Measurements from ENCODE around the gene ELMOD1.

ELMOD1 gene

DNA sequence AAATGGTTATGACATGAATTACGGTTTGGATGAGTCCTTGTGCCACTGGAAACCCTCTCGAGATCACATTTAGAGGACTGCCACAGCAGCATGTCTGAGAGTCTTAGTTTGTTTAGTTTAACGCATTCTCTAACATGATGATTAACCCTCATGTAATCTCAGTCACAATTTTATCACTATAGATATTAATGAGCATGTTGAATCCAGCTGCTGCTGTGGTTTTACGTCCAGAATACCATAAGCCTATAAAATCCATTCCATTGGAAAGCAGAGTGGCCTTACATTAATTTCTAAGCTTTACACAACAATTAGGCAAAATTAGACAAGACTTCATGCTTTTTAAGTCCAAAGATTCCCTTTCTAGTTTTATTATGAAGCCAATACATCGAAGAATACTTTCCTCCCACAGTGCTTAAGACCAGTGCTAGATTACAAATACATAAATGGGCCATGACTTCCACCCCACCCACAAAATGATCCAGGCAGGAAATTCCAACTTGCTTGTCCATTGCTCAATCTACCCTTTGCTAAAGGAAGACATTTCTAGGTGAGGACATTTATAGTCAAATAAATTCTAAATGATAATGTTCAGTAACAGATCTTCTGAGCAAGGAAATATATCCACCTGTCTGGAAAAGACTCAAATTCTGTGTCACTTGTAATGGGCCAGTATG lies 3.5 kb upstream of the ELMOD1 start:
- no peak for DNase-seq

DNA sequence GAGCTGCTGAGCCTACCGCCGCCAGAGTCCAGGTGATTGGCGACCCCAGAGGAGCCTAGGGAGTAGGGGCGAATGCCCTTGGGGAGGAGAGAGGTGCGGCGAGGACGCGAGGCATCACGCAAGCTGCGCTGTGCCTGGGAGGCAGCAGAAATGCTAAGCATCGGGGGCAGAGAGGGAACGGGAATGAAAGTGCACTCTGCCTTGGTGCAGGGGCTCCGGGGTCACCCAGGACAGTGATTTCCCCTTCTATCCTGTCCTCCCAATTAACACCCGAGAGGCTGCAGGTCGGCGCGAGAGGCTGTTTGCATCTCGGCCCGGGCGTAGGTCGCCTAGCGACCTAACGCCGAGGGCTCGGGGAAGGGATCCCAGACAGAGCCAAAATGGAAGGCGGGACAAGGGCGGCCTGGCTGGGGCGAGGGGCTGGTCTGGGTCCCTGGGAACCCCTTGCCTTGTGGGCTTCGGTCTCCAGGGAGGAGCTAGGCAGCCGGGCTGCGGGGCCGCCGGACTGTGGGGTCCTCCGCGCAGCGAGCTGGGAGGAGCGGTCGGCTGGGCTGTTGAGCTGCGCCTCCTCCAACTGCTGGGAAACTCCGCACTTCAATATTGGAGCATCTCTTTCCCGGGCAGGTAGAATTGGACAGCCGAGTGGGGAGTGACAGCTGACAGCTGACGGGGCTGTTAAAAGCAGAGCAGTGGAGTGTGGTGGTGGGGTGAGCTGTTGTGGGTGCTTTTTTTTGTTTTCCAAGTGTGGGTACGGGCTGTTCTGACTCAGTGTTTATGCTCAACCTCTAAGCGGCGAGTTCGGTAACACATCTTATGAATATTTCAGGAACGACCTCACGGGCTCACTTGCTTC lies 657 bp downstream of the ELMOD1 start:
- peak; percentile 11 for DNase-seq

DNA sequence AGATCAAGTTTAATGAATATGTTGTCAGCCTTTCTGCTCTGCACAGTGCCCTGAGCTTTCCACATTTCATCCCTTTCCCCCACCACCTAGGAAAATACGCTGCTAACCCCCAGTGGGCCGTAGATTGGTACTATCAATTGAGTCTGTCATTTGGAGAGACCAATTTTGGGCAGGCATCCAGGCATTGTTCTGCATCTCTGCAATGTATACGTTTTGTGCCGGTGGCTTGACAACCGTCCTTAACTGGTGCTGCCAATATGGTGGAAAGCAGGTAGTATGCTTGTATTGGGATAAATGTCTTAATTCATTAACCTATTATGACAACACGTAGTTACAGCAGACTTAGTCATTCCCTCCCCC lies 1.3 kb downstream of the ELMOD1 start:
- DNase-seq: no peak

DNA sequence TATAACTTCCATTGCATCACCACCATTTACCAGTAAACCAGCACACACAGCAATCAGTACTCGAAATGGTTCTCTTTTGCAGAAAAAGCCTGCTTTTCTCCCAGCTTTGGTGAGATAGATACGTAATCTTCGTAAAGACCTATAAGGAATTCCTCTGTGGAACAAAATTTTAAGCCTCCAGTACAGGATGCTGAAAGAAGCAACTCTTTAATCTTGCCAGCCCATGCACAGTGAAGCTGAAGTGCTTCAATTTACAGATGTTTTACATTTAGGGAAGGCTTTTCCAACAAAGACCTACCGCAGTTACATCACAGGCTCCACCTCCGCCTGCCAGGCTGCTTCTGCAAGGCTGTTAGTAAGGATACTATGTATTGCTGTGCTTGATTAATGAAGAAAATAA lies 1.9 kb downstream of the ELMOD1 start:
- no peak for DNase-seq

DNA sequence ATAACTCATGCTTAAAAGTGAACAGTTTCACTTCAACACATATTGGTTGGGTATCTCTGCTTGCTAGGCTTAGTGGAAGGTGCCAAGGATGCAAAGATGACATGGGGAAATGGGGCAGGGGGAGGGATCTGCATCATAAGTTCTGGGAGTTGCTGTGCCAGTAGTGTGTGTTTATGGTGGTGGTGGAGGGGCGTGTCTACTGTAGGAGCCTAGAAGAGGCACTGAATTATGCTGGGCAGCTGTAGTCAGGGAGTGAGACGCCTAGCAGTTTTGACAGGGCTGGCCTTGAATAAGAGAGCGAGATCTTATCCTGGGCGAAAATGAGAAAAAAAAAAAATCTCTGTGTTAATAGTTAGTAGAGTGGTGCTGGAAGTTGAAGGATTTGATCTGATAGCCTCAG lies 3.0 kb downstream of the ELMOD1 start:
- no peak for DNase-seq

DNA sequence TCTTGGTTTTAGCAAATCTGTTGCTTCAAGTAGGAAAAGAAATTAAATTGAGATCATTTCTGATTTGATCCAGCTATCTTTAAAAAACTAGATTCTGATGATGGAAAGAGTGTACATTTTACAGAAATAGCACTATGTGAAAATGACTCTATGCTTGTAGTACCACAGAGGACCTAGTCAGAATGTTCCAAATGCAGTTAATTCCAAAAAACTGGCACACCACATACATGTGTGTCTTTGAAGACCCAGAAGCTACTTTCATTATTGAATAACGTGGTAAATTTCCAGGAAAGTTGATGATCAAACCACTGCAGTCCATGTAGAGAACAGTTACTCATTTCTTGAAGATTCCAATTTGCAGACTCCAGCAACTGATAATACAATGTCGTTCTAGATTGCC lies 3.8 kb downstream of the ELMOD1 start:
- no peak for DNase-seq

DNA sequence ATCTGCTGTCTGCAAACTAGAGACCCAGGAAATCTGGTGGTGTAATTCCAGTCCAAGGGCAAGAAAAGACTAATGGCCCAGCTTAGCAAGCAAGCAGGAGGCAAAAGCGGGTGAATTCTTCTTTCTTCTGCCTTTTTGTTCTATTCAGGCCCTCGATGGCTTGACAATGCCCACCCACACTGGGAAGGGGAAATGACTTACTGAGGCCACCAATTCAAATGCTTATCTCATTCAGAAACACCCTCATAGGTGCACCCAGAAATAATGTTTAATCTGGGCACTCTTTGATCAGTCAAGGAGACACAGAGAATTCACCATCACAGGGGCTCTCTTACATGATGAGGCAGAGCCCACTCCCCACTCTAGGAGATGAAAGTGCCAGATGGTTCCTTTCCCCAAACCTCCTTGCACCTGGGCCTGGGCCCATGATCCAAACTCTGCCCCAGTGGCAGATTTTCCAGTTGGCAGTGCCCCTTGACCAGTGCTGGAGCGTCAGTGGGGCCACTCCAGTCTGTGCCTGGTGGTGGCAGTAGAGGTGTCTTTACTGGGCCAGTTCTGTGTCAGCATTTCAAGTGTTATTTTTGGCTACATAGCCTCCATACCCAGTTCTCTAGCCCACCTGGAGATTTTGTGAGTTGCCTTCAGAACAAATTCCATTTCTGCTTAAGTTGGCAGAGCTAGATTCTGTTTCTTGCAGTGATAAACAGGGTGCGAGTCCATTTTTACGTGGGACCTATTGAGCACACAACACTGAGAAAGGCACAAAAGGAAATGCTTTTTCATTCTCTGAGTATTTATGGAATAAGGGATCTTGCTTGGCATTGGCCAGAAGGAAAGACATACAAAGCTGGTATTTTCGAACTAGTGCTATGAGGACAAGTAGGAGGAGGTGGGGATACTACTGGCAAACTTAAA lies 7.5 kb downstream of the ELMOD1 start:
- no peak for DNase-seq

DNA sequence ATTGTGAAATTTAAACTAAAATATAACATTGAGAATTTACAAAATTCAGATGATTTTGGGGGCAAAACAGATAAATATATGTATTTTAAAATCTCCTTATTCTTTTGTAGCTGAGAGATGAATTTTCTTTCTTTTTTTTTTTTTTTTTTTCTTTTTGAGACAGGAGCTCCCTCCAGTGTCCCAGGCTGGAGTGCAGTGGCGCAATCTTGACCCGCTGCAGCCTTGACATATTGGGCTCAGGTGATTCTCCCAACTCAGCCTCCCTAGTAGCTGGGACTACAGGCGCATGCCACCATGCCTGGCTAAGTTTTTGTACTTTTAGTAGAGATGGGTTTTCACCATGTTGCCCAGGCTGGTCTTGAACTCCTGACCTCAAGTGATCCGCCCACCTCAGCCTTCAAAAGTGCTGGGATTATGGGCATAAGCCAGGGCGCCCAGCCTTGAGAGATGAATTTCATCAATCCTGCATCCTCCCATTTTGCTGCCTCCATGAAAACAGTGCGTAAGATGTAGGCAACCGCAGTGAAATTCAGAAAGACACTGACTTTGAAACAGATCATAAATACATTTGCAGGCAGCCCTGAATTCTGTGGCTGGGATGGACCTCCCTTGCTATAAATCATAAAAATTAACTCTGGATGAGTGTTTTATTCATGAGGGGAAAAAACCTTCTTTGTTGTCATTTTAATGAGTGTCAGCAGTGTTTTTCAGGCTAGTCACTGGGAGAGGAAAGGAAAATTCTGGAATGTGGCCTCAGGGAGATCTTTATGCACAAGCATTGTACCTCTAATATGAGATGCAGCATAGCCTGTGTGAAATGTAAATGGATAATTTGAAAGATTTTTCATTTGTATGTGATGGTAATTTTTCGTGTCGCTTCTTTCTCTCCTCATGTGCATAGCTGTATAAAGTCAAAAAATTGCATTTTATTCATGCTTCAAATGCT lies 14.4 kb downstream of the ELMOD1 start:
- DNase-seq: no peak

DNA sequence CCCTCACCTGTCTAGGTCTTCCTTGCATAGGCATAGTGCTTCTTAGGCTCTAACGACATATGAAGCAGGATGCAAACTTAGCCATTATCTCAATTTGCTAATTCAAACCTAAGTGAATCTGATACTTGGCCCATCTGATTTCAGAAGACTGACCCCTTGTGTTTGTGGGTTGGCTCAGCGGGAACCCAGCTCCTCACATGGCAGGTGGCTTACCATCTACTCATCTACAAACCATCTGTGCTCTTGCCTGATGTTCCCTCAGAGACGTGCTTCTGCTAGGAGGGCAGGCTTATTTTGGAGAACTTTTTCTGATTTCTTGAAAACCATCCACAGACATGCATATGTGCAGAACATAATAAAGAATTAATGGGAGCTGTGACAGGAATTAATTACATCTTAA lies 15.2 kb downstream of the ELMOD1 start:
- no peak for DNase-seq

DNA sequence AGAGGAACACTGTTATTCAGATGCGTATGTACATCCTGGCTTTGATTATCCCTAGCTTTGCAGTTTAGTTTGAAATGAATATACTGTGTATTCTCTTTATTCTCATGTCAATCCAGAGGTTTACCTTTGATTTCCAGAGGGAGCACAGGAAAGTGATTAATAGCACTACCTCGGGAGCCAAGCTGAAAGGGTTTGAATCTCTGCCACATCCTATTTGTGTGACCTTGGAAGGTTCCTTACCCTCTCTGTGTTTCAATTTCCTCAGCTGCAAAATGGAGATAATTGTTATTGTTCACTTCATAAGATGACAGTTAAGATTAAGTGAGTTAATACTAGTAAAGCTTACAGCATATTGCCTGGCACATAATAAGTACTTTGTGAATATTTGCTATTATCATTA lies 17.9 kb downstream of the ELMOD1 start:
- DNase-seq: no peak

DNA sequence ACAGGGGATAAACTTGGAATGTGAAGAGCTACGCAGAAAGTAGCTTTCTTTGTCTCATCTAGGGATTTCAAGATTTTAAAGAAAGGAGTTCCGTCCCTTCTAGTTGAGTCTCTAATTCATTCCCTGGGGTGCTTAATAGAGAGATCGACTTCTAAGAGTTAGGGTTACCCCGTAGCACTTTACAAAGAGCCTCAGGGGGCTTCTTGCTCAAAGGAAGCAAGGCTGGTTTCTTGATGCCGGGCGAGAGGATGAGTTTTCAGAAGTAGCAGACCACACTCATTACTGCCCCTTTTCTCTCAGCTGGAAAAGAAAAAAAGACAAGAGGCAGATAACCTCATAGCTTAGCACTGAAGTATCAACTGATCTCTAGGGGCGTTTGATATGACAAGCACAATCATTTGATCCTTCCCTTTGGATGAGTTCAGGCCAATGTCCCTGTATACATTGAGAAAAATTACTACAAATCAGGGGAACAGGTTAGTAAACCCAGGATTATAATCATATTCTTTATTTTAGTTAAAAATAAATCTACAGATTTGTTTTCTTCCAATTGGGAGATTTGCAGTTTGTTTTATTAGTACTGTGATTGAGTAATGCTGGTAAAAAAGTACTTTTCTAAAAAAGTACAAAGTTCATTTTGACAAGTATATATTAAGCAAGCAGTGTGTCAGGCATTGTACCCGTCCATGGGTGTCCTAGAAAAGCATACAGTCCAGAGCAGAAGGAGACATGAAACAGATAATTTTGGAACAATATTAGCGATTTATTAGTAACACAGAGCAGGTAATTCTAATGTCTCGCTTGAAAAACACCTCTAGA lies 18.7 kb downstream of the ELMOD1 start:
- DNase-seq: no peak

DNA sequence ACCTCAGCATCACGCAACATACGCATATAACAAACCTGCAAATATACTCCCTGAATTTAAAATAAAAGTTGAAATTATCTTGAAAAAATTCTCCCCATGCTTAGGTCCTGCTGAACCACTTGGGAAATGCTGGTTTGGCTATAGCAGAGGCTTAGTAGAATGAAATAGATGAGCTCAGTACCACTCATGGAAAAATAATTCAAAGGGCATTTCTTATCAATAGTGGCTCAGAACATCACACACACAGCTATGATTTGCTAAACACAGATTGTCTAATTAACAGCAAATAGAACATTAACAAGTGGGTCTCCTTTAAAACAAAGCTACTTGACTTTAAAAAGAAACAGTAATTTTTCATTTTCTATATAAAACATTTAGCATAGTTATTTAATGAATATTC lies 21.5 kb downstream of the ELMOD1 start:
- DNase-seq: no peak

DNA sequence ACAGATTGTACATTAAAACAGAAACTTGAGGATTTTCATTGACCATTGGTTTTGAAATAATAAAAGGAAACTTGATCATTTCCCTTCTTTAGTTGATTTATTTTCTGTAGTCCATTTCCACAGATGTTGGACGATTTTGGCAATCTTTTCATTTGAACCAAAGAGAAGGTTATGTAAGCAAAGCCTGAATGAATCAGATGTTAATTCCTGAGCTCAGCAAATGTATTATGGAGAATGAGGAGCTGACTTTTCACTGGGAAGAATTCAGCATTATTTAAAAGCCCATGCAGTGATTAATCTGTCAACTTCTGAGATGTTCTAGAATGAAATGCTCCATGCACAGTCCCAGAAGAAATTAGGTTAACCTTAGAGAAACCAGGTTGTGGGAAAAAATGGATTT lies 29.0 kb downstream of the ELMOD1 start:
- no peak for DNase-seq

DNA sequence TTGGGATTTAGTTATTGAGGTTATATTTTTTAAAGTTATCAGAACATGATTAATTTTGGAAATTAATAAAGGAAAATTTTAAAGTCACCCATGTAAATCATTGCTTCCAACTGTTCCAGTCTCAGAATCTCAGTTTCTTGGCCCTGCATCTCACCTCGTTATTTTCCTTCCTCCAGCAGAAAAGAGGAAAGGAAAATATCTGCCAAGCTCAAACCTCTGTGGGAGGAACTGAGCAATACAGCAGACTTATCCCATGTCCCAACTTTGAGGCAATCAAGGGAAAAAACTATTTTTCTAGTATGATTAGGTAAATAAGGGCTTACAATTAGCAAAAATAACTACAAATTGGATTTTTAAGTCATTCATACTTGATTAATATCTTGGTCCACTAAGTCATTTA lies 30.1 kb downstream of the ELMOD1 start:
- no peak for DNase-seq

DNA sequence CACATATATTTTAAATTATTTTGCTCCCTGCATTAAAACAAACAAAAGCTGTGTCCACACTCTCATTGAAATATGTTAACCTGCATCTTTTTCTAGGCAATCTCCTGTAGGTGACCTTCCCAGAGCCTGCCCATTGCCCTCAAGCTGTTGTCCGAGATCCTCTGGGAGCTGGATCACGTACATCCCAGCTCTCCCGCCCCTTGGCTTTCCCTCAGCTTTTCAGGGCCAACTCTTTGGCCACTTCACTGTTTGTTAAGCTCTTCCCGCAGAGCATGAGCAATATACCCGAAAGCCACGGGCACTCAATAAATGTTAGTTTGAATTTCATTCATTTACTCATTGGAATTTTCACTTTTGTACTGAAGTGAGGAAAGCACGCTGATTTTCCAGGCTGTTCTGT lies 32.2 kb downstream of the ELMOD1 start:
- no peak for DNase-seq

DNA sequence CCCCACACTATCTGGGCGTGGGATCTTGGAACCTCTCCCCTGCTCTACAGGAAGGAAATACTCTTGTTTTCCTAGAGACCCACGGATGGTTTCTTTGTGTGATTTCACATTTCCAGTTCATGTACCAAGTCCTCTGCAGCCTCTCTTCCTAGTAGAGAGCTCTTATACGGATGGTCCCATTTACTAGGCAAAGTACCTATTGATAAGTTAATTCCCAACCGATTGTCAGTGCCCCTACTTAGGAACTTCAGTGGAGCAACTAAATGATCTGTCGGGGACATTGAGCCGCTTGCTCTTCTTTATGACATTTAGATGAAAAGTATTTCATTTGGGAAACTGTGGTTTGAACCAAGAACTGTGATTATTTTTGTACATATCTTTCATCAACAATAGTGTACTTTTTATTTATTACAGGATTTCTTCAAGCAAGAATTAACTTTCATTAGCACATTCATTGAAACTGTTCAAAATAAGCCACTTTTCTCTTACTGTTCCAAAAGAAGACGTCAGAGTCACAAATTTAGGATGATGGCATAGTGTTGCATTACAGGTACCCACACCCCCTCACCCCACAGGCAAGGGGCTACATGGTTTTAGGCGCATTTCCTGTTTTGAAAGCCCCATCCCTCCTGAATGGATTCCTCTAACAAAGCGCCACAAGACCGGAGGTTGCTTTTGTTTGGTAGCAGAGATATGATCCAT lies 34.2 kb downstream of the ELMOD1 start:
- no peak for DNase-seq

DNA sequence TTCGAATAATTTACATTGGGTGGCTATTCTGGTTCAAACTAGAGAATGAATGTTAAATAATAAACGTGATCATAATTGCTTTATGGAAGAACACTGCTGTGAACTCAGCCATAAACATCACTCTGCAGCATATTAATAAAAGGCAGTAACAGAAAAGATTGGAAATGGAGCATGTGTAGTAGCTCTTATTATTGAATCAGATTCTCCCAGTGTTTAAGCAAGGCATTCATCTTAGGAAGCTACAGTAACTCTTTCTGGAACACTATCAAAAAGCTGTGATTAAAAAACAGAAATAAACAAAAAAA lies 34.7 kb downstream of the ELMOD1 start:
- DNase-seq: no peak

DNA sequence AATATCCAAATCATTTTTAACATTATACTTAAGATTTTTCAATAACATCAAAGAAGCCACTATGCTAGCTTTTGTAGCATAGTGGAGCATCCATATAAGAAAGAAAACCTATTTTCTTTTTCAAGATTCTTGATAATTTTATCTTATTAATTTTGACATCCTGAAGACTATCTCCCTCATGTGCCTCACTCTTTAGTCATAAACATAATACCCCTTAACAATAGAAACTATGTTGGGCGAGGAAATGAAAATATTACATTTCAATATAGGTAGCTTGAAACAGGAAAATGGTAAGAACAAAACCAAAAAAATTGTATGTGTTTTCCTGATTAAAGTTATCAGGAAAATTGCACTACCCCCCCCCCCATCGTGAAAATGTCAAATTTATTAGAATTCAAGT lies 40.1 kb downstream of the ELMOD1 start:
- no peak for DNase-seq

DNA sequence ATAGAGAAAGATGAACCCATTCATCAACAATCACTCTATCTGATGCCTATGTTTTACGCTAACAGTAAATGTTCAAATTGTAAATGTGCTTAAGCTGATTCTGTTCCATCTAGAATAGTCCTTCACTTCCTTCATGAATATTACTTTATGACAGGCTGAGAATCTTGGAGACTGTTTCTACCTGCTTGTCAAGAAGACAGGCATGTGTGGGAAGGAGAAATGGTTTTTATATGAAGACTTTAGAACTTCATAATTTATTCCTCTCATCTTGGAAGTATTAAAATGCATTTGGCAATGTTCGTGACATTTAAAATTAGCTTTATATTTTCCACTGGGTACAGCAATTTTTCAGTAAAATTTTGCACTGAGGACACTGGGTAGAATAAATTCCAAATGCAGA lies 41.0 kb downstream of the ELMOD1 start:
- no peak for DNase-seq

DNA sequence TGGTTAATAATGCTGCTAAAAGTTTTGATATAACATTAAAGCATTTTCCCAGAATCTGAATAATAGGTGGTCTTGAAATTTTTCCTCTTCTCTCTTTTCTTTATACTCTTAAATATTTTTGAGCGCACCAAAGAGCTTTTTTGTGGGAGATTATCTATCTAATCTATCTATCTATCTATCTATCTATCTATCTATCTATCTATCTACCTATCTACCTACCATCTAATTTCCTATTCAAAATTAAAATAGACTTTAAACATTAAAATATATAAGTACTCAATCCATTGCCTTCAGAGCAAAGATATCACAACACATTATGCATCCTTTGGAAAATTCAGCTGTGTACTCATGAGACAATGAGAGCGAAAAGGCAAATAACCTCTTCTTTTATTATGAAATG lies 55.8 kb downstream of the ELMOD1 start:
- DNase-seq: no peak

DNA sequence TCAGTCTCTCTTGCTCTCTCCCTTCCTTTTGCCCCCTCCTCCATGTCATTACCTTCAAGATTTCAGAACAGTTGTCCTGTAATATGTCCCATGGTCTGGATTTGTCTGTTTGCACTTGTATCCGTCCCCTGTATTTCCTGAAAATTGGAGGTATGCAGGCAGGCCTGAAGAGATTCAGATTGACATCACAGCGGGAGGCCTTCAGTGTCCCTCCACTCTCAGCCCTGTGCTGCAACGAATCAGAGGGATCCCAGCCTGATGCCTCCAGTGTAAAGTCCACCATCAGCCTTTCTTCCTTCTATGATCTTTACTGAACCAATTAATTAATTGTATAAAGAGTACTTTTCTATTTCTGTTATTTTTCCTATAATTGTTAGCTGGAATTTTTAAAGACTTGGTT lies 57.3 kb downstream of the ELMOD1 start:
- DNase-seq: no peak
